HS-5 (cell line): Measurements from ENCODE around the gene MYH10.

Source experiments
- DNase-seq: peaks from one replicate; pipeline ENCODE4 v3.0.0-alpha.2; 2012; ENCODE audit warnings: low read depth

The MYH10 gene

DNA sequence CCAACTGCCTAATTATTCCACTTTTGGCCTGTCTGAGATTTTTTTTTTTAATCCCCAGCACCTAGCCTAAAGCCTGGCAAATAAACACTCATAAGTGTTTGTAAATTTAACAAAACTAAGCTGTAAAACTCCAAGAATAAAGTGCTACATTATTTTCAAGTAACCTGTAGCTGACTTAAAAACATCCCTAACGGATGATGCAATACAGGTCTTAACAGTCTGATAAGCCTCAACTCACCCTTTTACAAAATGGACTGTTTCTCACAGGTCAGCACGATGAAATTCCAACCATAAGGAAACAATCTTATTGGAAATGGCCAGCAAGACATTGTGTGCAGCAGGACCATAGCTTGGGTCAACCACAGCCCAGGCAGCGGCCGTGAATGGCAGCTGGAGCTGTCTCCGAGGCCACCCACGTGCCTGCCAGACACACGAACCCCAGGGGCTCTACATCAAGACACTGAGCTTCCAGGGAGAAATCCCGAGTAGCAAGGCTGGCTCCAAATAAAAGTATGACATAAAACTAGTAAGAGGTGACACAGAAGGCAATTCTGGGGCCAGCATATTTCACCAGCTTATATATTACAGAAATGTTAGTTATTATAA is 135.9 kb downstream of the MYH10 start:
- DNase-seq = no peak

DNA sequence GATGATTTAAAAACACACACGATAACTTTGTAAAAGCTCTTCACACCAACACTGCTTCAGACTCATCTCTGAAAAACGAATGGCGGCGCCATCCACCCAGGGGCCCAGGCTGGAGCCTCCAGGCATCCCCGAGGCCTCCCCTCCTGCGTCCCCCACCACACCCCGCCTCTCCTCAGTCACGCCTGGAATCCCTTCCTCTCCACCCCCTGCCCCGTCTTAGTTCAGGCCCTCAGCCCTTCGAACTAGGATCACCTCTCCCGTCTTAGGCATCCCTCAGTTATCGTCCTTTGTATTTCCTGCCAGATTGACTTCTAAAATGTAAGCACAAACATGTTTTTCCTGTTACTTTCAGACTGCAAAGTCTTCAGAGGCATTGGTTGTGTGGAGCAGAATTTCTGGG is 136.5 kb downstream of the MYH10 start:
- no peak for DNase-seq

DNA sequence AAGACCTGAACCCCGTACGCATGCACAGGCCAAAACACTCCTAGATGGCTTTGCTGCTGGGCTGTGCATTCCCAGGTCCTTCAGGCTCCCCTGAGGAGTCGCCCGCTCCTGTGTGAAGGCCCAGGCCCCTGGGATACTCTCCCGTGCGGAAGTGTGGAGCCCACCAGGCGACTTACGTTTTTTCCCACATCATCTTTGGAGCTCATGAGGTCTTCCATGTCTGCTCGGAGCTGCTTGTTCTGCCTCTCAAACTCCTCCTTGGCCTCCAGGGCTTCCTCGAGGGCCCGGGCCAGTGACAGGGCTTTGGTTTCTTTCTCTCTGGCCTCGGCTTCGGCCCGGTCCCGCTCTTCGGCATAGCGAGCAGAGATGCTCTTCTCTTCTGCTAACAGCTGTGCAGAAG is 138.4 kb downstream of the MYH10 start:
- no peak for DNase-seq

DNA sequence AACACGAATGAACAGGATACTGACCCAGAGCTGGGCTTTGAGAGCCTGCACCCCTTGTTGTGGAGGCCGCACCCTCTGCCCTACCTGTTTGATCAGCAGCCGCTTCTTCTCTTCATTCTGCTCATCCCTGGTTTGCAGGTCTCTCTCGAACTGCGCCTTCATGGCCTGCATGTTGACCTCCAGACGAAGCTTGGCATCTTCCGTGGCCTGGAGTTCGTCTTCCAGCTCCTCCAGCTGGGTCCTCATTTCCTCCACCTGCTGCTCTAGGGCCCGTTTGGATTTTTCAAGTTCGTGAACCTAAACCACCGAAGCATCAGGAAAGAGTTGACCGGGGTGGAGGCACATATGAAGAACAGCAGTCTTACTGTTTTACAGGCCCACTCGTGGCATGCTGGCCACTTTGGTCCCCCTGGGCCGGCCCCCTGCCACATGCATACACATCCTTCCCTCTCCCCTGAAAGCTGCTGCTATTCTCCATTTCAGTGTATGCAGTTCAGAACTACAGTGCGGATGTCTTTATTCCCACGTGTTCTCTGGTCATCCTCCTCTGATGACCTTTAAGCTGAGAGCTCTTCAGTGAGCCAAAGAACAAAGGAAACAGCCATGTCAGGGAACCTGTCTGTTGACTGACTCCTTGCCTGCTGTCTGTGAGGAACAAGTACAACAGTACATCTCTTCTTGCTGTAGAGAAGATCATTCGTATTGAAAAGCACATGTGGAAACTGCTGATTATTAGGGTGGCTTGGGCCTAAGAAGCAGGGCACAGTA is 140.1 kb downstream of the MYH10 start:
- DNase-seq = no peak

DNA sequence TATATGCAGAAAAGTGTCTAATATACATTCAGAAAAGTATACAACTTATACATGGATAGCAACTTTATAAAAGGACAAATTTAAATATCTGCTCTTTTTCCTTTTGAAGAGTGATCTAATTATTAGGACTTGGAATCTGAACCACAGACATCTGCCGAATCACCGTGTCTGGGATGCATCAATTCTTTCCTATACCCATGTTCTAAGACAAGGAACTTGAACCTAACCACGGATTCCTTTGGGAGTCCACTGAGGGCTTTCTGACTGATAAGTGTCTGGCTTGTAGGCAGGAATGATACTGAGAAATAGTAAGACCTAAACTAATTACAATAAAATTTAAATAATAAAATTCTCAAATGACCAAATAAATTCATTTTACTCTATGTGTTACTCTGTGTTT is 140.7 kb downstream of the MYH10 start:
- DNase-seq = no peak

DNA sequence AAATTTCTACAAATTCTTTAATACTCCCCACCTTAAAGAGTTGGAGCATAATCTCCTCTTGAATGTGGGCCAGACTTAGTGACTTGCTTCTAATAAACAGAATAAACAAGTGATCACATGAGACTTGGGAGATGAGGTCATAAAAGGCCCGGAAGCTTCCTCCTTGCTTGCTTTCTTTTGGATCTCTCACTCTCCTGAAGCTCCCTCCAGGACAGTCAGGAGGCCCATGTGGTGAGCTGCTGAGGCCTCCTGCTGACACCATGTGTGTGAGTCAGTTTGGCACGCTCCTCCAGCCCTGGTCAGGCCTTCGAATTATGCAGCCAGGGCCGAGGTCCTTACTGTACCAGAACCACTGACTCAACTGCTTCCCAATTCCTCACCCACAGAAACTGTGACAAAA is 141.6 kb downstream of the MYH10 start:
- DNase-seq = peak; percentile 74

DNA sequence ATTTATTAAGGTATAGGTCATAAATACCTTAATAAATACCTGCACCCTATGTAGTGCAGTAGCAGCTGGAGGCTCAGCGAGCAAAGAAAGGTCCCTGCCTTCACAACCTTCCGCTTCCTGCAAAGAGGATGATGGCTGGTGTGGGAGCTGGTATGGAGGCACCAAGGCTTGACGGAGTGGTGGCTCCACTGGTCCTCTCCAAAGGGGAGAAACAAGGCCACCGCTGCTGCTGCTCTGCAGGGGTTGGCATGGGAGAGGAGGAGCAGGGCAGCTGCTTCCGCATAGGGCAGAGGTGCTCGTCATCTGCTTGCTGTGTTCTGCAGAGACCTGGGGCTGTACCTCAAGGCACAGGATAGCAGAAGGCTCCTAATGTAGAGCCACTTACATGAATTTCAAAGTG is 142.0 kb downstream of the MYH10 start:
- DNase-seq = no peak

DNA sequence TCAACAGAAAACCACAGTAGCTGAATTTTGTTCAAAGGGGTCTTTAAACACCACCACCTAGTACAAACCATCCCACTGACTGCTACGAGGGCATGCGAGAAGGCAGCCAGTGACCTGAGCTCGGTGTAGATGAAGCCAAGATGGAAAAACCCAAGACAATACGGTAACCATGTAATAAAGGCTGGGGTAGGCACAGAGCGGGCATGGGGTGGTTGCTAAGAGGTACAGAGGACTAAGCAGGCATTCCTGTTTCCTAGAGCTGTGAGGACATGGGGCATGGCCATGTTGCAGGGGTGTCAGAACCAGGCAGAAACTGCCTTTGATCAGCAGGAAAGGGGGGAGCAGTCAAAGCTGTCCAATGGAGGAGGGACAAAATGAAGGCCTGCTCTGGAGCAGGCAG is 142.8 kb downstream of the MYH10 start:
- DNase-seq = no peak

DNA sequence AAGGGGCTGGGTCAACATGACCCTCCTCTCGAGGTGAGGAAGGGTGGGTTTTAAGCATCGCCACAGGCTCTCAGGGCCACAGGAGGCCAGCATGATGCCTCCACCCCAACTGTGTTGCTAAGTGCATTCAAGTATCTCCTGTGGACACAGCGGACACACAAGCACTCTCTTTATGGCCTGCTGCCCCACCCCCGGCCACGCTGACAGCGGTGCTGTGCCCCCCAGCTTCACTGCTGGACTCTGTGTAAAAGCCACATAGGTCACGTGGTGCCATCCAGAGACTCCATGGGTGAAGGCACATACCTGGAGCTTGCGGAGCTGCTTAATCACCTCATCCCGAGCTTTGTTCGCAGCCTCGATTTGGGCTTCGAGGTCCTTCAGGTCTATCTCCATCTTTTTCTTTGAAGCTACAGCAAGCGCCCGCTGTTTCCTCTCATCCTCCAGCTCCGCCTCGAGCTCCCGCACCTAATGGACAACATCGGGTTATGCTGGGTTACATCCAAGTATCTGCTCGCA is 143.3 kb downstream of the MYH10 start:
- no peak for DNase-seq

DNA sequence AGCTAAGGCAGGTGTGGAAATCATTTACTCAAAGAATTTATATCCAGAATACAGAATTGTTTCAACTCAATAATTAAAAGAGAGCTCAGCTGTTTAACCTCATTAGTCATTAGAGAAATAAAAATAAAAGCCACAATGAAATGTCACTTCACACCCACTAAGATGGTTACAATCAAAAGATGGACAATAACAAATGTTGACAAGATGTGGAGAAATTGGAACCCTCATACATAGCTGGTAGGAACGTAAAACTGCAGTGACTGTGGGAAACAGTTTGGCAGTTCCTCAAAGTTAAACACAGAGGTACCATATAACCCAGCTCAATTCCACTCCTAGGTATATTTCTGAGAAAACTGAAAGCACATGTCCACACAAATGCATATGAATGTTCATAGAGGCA is 145.0 kb downstream of the MYH10 start:
- no peak for DNase-seq

DNA sequence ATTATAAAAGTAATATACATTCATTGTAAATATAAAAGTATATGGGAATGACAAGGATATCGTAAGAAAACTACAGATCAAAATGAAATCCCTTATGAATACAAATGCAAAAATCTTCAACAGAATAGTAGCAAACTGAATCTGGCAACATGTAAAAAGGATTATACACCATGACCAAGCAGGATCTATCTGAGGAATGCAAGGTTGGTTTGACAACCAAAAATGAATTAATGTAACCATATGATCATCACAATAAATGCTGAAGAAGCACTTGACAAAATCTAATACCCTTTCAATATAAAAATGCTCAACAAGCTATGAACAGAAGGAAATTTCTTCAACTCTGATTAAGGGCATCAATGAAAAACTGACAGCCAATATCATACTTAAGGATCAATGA is 146.1 kb downstream of the MYH10 start:
- no peak for DNase-seq

DNA sequence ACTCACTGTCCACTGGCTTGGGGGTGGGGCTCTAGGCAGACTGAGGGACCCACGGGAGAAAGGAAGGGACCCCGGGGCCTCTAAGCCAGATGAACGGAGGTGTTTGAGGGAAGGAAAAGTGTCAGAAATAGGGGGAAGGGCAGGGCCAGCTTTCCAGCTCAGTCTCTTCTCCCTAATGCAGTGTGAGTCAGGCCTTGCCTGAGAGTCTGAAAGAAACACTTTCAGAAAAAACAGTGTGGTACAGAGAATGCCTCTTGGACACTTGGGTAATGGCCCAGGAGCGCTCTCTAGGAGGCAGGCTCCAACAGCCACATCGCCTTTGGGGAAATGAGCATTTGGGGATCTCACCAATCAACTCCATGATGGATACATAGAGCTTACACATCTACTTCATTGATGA is 148.0 kb downstream of the MYH10 start:
- DNase-seq = no peak

DNA sequence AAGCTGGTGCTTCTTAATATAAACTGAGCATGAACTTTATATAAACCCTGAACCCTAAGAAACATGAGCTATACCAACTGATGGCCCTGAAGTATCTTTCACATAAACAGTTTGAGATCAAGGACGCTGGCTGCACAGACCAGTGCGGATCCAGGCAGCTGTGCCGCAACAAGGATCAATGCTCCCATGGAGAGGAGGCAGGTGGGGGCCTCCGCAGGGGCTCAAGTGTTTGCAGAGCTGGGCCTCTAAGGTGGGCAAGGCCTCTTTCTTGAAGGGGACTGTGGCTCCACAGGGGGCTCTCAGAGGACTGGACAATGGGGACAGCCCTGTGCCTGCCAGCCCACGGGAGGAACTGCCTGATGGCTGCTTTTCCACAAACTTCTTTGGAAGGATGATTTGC is 148.8 kb downstream of the MYH10 start:
- no peak for DNase-seq

DNA sequence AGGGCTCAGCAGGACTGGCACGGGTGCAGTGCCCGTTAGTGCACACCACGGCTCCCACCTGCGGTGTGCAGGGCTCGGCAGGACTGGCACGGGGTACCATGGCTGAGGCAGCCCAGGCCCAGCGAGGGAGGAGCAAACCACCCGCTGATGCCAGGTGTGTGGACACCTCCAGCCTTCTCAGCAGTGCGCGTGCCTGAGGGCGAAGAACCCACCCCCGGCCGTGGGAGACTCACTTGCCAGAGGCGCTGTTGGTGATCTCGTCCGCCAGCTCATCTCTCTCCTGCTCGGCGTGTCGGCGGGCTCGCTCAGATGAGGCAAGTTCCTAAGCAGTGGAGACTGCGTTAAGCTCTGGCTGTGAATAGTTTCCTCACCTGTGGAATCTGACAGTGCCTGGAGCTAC is 149.4 kb downstream of the MYH10 start:
- DNase-seq = no peak

DNA sequence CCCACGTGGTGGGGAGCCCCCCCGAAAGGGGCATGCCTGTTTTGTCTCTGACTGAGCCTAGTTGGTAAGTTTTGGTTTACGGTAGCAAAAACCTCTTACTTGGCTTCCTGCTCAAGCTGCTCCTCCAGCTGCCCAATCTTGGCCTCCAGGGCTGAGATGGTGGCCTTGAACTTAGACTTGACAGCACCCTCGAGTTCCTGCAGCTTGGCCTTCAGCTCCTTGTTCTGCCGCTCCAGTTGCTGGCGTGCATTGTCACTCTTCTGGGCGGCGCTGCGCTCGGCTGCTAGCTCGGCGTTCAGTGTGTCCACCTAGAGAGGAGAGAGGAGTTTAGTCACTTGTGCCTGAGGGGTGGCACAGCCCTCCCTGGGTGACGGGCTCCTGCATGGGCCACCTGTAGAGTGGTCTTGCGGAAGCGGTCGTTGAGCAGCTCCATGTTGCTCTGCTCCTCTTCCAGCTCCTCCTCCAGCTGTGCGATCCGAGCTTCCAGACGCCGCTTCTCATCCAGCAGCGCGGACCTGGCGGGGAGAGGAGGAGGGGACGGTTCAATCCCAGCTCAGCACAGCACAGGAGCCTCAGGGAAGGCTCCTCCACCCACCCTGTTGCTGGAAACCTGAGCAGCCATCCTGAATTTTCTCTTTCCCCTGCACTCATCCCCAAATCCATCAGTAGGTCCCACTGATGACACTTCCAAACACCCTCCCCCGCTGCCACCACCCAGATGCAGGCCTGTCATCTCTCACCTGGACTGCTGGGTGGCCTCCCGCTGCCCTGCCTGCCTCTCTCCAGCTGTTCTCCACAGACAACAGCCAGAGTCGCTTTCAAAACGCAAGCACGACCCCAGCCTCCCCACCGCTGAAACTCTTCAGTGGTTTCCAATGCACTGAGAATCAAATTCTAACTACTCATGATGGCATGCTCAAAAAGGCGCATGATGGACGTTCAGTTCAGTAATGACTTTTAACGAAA is 150.2 kb downstream of the MYH10 start:
- no peak for DNase-seq

DNA sequence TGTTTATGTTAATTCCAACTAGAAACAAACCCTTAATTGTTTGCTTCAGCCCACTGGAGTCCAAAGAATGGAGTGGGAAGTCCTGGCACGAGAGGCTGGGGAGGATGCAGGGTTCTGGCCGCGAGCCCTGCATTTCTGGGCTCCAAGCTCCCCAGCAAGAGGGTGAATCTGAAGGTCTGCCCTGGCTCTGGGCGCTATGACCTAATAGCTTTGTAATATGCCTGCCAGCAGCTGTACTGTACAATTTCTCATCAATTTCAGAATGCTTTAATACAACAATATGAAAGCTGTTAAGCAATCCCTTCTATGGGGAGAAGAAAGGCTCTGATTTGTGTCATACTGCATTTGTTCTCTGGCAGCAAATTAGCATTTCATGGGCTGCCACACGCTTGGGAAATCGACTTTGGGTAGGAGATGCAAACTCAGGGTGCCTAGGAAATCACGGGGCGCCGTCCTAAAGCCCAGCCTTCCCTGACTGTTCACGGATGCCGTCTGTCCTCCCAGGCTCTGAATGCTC is 151.0 kb downstream of the MYH10 start:
- no peak for DNase-seq

DNA sequence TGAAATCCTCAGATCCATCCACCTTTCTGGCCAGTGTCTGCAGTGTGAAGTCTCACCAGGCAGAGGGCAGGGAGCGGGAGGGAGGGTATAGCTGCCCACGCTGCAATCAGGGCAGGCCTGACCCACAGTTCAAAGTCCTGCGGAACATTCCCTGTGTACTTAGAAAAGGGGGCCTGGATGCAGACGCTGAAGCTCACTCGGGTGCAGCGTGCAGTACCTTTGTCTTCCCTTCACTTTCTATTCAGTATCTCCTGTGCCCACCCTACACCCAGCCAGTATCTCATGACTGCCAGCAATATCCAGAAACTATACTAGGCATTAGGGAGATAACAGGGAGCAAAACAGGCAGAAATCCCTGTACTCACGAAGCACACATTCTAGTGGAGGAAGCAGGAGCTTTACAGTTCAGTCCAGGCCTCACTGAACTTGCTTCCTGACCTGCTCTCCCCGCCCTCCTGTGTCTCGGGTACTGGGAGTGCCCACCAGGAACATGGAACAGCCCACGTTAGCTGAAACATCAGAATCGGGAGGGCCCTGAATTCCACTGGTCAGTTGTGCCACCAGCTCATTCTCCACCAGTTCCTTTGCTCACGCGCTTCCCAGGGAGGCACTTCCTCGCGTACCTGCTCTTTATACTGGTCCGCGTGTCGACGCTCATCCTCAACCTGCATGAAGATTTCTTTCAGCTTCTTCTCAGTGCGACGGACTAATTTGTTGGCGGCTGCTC is 152.6 kb downstream of the MYH10 start:
- no peak for DNase-seq

DNA sequence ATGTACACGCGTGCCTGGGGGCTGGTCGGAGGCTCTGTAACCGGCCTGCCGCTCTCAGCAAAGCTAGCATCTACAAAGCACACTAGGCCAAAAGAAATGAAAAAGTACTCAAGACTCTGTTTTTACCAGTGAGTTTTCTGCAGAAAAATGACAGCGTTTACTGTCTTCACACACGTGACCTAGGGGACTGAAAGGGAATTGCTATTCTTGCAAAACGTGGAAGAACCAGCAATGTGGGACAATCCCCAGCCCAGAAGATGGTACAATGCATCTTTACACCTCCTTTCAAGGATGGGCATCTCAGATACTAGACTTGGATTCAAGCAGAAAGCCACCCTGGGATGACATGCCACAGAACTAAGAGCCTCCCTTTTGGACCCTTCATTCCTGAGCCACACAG is 153.4 kb downstream of the MYH10 start:
- DNase-seq = no peak

DNA sequence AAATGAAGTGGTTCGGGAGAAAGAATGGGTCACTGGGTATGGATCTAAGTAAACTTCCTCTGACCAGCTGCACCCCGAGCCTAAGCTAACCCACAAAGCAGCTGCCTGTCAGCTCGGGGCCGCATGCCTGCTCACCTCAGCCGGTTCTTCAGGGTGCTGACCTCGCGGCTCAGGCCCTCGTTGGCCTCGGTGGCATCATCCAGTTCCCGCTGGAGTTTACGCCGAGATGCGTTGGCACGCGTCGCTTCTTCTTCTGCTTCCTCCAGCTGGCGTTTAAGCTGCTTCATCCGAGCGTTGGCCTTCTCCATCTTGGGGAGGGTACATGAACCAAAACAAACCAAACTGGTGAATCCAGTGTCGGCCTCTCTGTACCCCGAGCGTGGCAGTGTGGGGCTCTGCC is 153.8 kb downstream of the MYH10 start:
- DNase-seq = no peak

DNA sequence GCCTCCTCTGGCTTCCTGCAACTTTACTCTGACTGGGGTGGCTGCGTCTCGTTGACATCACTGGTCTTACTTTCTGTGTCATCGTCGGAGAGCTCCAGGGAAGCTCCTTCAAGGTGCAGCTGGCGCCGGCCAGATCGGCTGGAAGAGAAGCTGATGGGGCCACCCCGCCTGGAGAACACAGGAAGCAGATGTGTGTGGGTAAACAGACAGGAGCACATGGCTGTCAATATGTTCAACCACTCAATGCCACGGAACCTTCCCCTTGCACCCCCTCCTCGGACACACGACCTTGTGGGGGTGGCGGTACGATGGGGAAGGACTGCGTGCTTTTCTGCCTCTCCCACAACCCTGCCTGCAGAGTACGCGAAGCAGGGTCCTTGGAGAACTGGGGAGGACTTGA is 154.7 kb downstream of the MYH10 start:
- no peak for DNase-seq

DNA sequence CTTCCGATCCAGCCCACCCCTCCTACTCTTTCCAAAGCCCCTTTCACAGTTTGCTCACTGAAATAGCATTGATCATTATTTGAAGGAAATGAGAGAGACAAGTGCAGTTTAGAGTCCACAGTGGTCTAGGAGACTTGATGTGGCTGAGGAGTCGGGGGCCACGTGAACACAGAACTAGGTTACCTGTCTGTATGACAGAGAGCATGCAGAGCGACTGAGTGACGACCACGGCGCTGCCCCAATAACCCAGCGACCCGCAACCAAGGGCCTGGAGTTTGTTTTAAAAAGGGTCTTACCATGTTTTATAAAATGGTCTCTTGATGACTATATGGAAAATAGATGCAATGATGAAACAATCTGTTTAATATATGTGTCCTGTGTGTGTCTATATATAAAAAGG is 155.3 kb downstream of the MYH10 start:
- DNase-seq = no peak

DNA sequence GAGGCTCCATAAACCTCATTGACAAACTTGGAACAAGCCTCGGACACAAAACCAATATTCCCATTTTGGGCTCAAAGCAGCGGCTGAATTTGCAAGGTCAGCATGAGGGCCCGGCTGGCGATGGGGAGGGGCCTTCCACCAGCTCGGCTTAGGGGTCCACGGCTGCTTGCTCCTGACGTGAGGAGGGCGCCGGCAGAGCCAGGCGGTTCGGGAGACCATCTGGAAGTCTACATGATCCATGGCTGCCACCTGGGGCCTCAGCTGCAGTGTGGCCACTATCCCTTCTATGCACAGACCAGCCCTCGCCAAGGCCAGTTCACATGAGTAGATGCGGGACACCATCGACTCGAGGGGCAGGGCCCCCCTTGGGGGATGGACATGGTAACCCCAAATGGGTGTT is 155.7 kb downstream of the MYH10 start:
- DNase-seq = no peak
